Measurements from ENCODE around the gene PDZRN3.
"Not testable (repeated sequence)": the region's sequence is repeated elsewhere in the genome, so short reads cannot be mapped to it uniquely, and the experiment has no call there.

Gene PDZRN3

GRCh38 chr3:73577704-73578103, 47.0 kb downstream of the PDZRN3 start:
- Histone ChIP-seq H3K27ac (ENCODE audit: low read depth, low read length) (no peak overlapping the region), H3K4me3 (ENCODE audit: low read depth in 1 of 2, low read length in 2 of 2) (no peak overlapping the region), H3K9ac (ENCODE audit: low read depth in 1 of 2, low read length in 2 of 2) (no peak overlapping the region), H3K36me3 (ENCODE audit: control insufficient read depth in 1 of 2, insufficient read depth in 2 of 2, low read length in 2 of 2) (no peaks in the 10 kb centered on the region), H3K27me3 (ENCODE audit: control insufficient read depth in 1 of 2, insufficient read depth in 2 of 2, low read length in 2 of 2) (no peaks in the 10 kb centered on the region), H3K4me1 (ENCODE audit: control insufficient read depth in 1 of 2, insufficient read depth in 2 of 2, low read length in 2 of 2) (peaks cover 4 to 13% of the 10 kb centered on the region in 2 donors), H3K9me3 (ENCODE audit: control insufficient read depth in 1 of 2, low read length in 2 of 2) (no peaks in the 10 kb centered on the region)

GRCh38 chr3:73576999-73577461, 47.7 kb downstream of the PDZRN3 start:
- H3K9me3 ChIP-seq (ENCODE audit: control insufficient read depth in 1 of 2, low read length in 2 of 2): no peaks in the 10 kb centered on the region
- no peaks in the 10 kb centered on the region for H3K36me3 ChIP-seq (ENCODE audit: control insufficient read depth in 1 of 2, insufficient read depth in 2 of 2, low read length in 2 of 2)
- no peaks in the 10 kb centered on the region for H3K27me3 ChIP-seq (ENCODE audit: control insufficient read depth in 1 of 2, insufficient read depth in 2 of 2, low read length in 2 of 2)
- H3K9ac ChIP-seq (ENCODE audit: low read depth in 1 of 2, low read length in 2 of 2): no peak overlapping the region
- H3K27ac ChIP-seq (ENCODE audit: low read depth, low read length): no peak overlapping the region
- no peak overlapping the region for H3K4me3 ChIP-seq (ENCODE audit: low read depth in 1 of 2, low read length in 2 of 2)
- H3K4me1 ChIP-seq (ENCODE audit: control insufficient read depth in 1 of 2, insufficient read depth in 2 of 2, low read length in 2 of 2): peaks cover 7 to 20% of the 10 kb centered on the region in 2 donors

GRCh38 chr3:73575953-73576352, 48.8 kb downstream of the PDZRN3 start:
- Histone ChIP-seq H3K9ac (ENCODE audit: low read depth in 1 of 2, low read length in 2 of 2) (no peak overlapping the region), H3K36me3 (ENCODE audit: control insufficient read depth in 1 of 2, insufficient read depth in 2 of 2, low read length in 2 of 2) (no peaks in the 10 kb centered on the region), H3K4me3 (ENCODE audit: low read depth in 1 of 2, low read length in 2 of 2) (no peak overlapping the region), H3K27me3 (ENCODE audit: control insufficient read depth in 1 of 2, insufficient read depth in 2 of 2, low read length in 2 of 2) (no peaks in the 10 kb centered on the region), H3K4me1 (ENCODE audit: control insufficient read depth in 1 of 2, insufficient read depth in 2 of 2, low read length in 2 of 2) (peaks cover 7 to 20% of the 10 kb centered on the region in 2 donors), H3K9me3 (ENCODE audit: control insufficient read depth in 1 of 2, low read length in 2 of 2) (no peaks in the 10 kb centered on the region), H3K27ac (ENCODE audit: low read depth, low read length) (no peak overlapping the region)

- no peak overlapping the region for H3K4me3 ChIP-seq (ENCODE audit: low read depth in 1 of 2, low read length in 2 of 2)
These were observed 49.2 kb downstream of the PDZRN3 start for GRCh38 chr3:73575519-73575918.

GRCh38 chr3:73573204-73573603, 51.5 kb downstream of the PDZRN3 start:
- no peak overlapping the region for H3K4me3 ChIP-seq (ENCODE audit: low read depth in 1 of 2, low read length in 2 of 2)
- no peaks in the 10 kb centered on the region for H3K9me3 ChIP-seq (ENCODE audit: control insufficient read depth in 1 of 2, low read length in 2 of 2)
- no peaks in the 10 kb centered on the region for H3K27me3 ChIP-seq (ENCODE audit: control insufficient read depth in 1 of 2, insufficient read depth in 2 of 2, low read length in 2 of 2)
- peaks cover 23 to 33% of the 10 kb centered on the region in 2 donors for H3K4me1 ChIP-seq (ENCODE audit: control insufficient read depth in 1 of 2, insufficient read depth in 2 of 2, low read length in 2 of 2)
- H3K36me3 ChIP-seq (ENCODE audit: control insufficient read depth in 1 of 2, insufficient read depth in 2 of 2, low read length in 2 of 2): no peaks in the 10 kb centered on the region
- H3K27ac ChIP-seq (ENCODE audit: low read depth, low read length): no peak overlapping the region
- H3K9ac ChIP-seq (ENCODE audit: low read depth in 1 of 2, low read length in 2 of 2): no peak overlapping the region

More at GRCh38 chr3:73575519-73575918, 49.2 kb downstream of the PDZRN3 start:
- Histone ChIP-seq H3K27me3 (ENCODE audit: control insufficient read depth in 1 of 2, insufficient read depth in 2 of 2, low read length in 2 of 2) (no peaks in the 10 kb centered on the region), H3K9me3 (ENCODE audit: control insufficient read depth in 1 of 2, low read length in 2 of 2) (no peaks in the 10 kb centered on the region), H3K9ac (ENCODE audit: low read depth in 1 of 2, low read length in 2 of 2) (no peak overlapping the region), H3K36me3 (ENCODE audit: control insufficient read depth in 1 of 2, insufficient read depth in 2 of 2, low read length in 2 of 2) (no peaks in the 10 kb centered on the region), H3K4me1 (ENCODE audit: control insufficient read depth in 1 of 2, insufficient read depth in 2 of 2, low read length in 2 of 2) (peaks cover 7 to 20% of the 10 kb centered on the region in 2 donors), H3K27ac (ENCODE audit: low read depth, low read length) (no peak overlapping the region)

- no peak overlapping the region for H3K27ac ChIP-seq (ENCODE audit: low read depth, low read length)
- no peak overlapping the region for H3K9ac ChIP-seq (ENCODE audit: low read depth in 1 of 2, low read length in 2 of 2)
- no peaks in the 10 kb centered on the region for H3K36me3 ChIP-seq (ENCODE audit: control insufficient read depth in 1 of 2, insufficient read depth in 2 of 2, low read length in 2 of 2)
- H3K27me3 ChIP-seq (ENCODE audit: control insufficient read depth in 1 of 2, insufficient read depth in 2 of 2, low read length in 2 of 2): no peaks in the 10 kb centered on the region
- H3K4me3 ChIP-seq (ENCODE audit: low read depth in 1 of 2, low read length in 2 of 2): no peak overlapping the region
- H3K4me1 ChIP-seq (ENCODE audit: control insufficient read depth in 1 of 2, insufficient read depth in 2 of 2, low read length in 2 of 2): peaks cover 25 to 28% of the 10 kb centered on the region in 2 donors
- H3K9me3 ChIP-seq (ENCODE audit: control insufficient read depth in 1 of 2, low read length in 2 of 2): no peaks in the 10 kb centered on the region
These were observed 52.4 kb downstream of the PDZRN3 start for GRCh38 chr3:73572368-73572767.

GRCh38 chr3:73571238-73571794, 53.4 kb downstream of the PDZRN3 start:
- no peak overlapping the region for H3K27ac ChIP-seq (ENCODE audit: low read depth, low read length)
- H3K4me1 ChIP-seq (ENCODE audit: control insufficient read depth in 1 of 2, insufficient read depth in 2 of 2, low read length in 2 of 2): peaks cover 25% of the 10 kb centered on the region in 2 donors
- peak overlapping the region in 1 of 2 donors; percentile 6 for H3K4me3 ChIP-seq (ENCODE audit: low read depth in 1 of 2, low read length in 2 of 2)
- no peak overlapping the region for H3K9ac ChIP-seq (ENCODE audit: low read depth in 1 of 2, low read length in 2 of 2)
- H3K27me3 ChIP-seq (ENCODE audit: control insufficient read depth in 1 of 2, insufficient read depth in 2 of 2, low read length in 2 of 2): no peaks in the 10 kb centered on the region
- H3K9me3 ChIP-seq (ENCODE audit: control insufficient read depth in 1 of 2, low read length in 2 of 2): no peaks in the 10 kb centered on the region
- H3K36me3 ChIP-seq (ENCODE audit: control insufficient read depth in 1 of 2, insufficient read depth in 2 of 2, low read length in 2 of 2): no peaks in the 10 kb centered on the region

GRCh38 chr3:73569246-73569760, 55.4 kb downstream of the PDZRN3 start:
- H3K4me3 ChIP-seq (ENCODE audit: low read depth in 1 of 2, low read length in 2 of 2): no peak overlapping the region
- no peak overlapping the region for H3K9ac ChIP-seq (ENCODE audit: low read depth in 1 of 2, low read length in 2 of 2)
- H3K36me3 ChIP-seq (ENCODE audit: control insufficient read depth in 1 of 2, insufficient read depth in 2 of 2, low read length in 2 of 2): no peaks in the 10 kb centered on the region
- peaks cover 25% of the 10 kb centered on the region in 2 donors for H3K4me1 ChIP-seq (ENCODE audit: control insufficient read depth in 1 of 2, insufficient read depth in 2 of 2, low read length in 2 of 2)
- no peak overlapping the region for H3K27ac ChIP-seq (ENCODE audit: low read depth, low read length)
- no peaks in the 10 kb centered on the region for H3K27me3 ChIP-seq (ENCODE audit: control insufficient read depth in 1 of 2, insufficient read depth in 2 of 2, low read length in 2 of 2)
- no peaks in the 10 kb centered on the region for H3K9me3 ChIP-seq (ENCODE audit: control insufficient read depth in 1 of 2, low read length in 2 of 2)

- Histone ChIP-seq H3K27ac (ENCODE audit: low read depth, low read length) (no peak overlapping the region), H3K4me1 (ENCODE audit: control insufficient read depth in 1 of 2, insufficient read depth in 2 of 2, low read length in 2 of 2) (peaks cover 25% of the 10 kb centered on the region in 2 donors), H3K9ac (ENCODE audit: low read depth in 1 of 2, low read length in 2 of 2) (peak overlapping the region in 1 of 2 donors; percentile 16), H3K9me3 (ENCODE audit: control insufficient read depth in 1 of 2, low read length in 2 of 2) (no peaks in the 10 kb centered on the region), H3K4me3 (ENCODE audit: low read depth in 1 of 2, low read length in 2 of 2) (peak overlapping the region in 1 of 2 donors; percentile 29), H3K36me3 (ENCODE audit: control insufficient read depth in 1 of 2, insufficient read depth in 2 of 2, low read length in 2 of 2) (no peaks in the 10 kb centered on the region), H3K27me3 (ENCODE audit: control insufficient read depth in 1 of 2, insufficient read depth in 2 of 2, low read length in 2 of 2) (no peaks in the 10 kb centered on the region)
These were observed 56.3 kb downstream of the PDZRN3 start for GRCh38 chr3:73568371-73568862.

- H3K4me1 ChIP-seq (ENCODE audit: control insufficient read depth in 1 of 2, insufficient read depth in 2 of 2, low read length in 2 of 2): peaks cover 14 to 18% of the 10 kb centered on the region in 2 donors
- H3K27ac ChIP-seq (ENCODE audit: low read depth, low read length); H3K9me3 ChIP-seq (ENCODE audit: control insufficient read depth in 1 of 2, low read length in 2 of 2); H3K27me3 ChIP-seq (ENCODE audit: control insufficient read depth in 1 of 2, insufficient read depth in 2 of 2, low read length in 2 of 2); H3K4me3 ChIP-seq (ENCODE audit: low read depth in 1 of 2, low read length in 2 of 2); H3K9ac ChIP-seq (ENCODE audit: low read depth in 1 of 2, low read length in 2 of 2); H3K36me3 ChIP-seq (ENCODE audit: control insufficient read depth in 1 of 2, insufficient read depth in 2 of 2, low read length in 2 of 2): not testable (repeated sequence)
These were observed 59.4 kb downstream of the PDZRN3 start for GRCh38 chr3:73565374-73565773.

Data from duodenal mucosa (tissue), 2 donors.